HEK293 (cell line): ENCODE data around the gene INO80B.
A peak's percentile ranks its signal among the peaks of the same experiment; 100 is the strongest.

Experiments used
- MZF1 ChIP-seq: fragments of 450-650 bp; formaldehyde crosslinking; IDR thresholded peaks from 2 replicates; pipeline ENCODE4 v1.5.1; 2017; ENCODE audit warnings: missing biosample characterization, missing genetic modification characterization, borderline replicate concordance
- ZBTB48 ChIP-seq: fragments of 450-650 bp; formaldehyde crosslinking; IDR thresholded peaks from 2 replicates; pipeline ENCODE4 v1.5.1; 2016; ENCODE audit warnings: missing biosample characterization, missing genetic modification characterization
- ZNF133 ChIP-seq: fragments of 450-650 bp; formaldehyde crosslinking; IDR thresholded peaks from 2 replicates; pipeline ENCODE4 v1.5.1; 2016; ENCODE audit warnings: missing biosample characterization, missing genetic modification characterization
- ZNF138 ChIP-seq: fragments of 450-650 bp; formaldehyde crosslinking; IDR thresholded peaks from 2 replicates; pipeline ENCODE4 v1.5.1; 2016; ENCODE audit warnings: missing biosample characterization, missing genetic modification characterization, borderline replicate concordance
- ZNF174 ChIP-seq: fragments of 450-650 bp; formaldehyde crosslinking; IDR thresholded peaks from 2 replicates; pipeline ENCODE4 v1.5.0; 2017; ENCODE audit warnings: missing biosample characterization, mild to moderate bottlenecking, missing genetic modification characterization
- ZNF202 ChIP-seq: fragments of 450-650 bp; formaldehyde crosslinking; IDR thresholded peaks from 2 replicates; pipeline ENCODE4 v1.5.1; 2016; ENCODE audit warnings: missing biosample characterization, missing genetic modification characterization, borderline replicate concordance
- ZNF24 ChIP-seq: fragments of 450-650 bp; formaldehyde crosslinking; IDR thresholded peaks from 2 replicates; pipeline ENCODE4 v1.5.1; 2016; ENCODE audit warnings: missing biosample characterization, missing genetic modification characterization
- ZNF302 ChIP-seq: fragments of 450-650 bp; formaldehyde crosslinking; IDR thresholded peaks from 2 replicates; pipeline ENCODE4 v1.5.1; 2016; ENCODE audit warnings: missing biosample characterization, missing genetic modification characterization, low read depth
- ZNF558 ChIP-seq: fragments of 450-650 bp; formaldehyde crosslinking; IDR thresholded peaks from 2 replicates; pipeline ENCODE4 v1.5.1; 2016; ENCODE audit warnings: missing biosample characterization, missing genetic modification characterization
- ZNF707 ChIP-seq: fragments of 450-650 bp; formaldehyde crosslinking; IDR thresholded peaks from 2 replicates; pipeline ENCODE4 v1.5.1; 2016; ENCODE audit warnings: missing biosample characterization, missing genetic modification characterization
- ZNF76 ChIP-seq: fragments of 450-650 bp; formaldehyde crosslinking; IDR thresholded peaks from 2 replicates; pipeline ENCODE4; 2016; ENCODE audit warnings: low read depth, missing biosample characterization, missing genetic modification characterization, borderline replicate concordance
- ZNF843 ChIP-seq: fragments of 450-650 bp; formaldehyde crosslinking; IDR thresholded peaks from 2 replicates; pipeline ENCODE4 v1.5.1; 2016; ENCODE audit warnings: missing biosample characterization, missing genetic modification characterization
- TF ChIP-seq, protein P1 (sequence below): fragments of 450-650 bp; formaldehyde crosslinking; IDR thresholded peaks from 2 replicates; pipeline ENCODE4 v1.5.1; 2016; ENCODE audit warnings: missing biosample characterization, missing genetic modification characterization
- TF ChIP-seq, protein P2 (sequence below): fragments of 450-650 bp; formaldehyde crosslinking; IDR thresholded peaks from 2 replicates; pipeline ENCODE4 v1.5.1; 2016; ENCODE audit warnings: missing biosample characterization, missing genetic modification characterization
- TF ChIP-seq, protein P3 (sequence below): fragments of 450-650 bp; formaldehyde crosslinking; conservative IDR thresholded peaks from 2 replicates; pipeline ENCODE4 v1.5.1; 2016; ENCODE audit warnings: low read depth, missing biosample characterization, missing genetic modification characterization
- TF ChIP-seq, protein P4 (sequence below): fragments of 450-650 bp; formaldehyde crosslinking; IDR thresholded peaks from 2 replicates; pipeline ENCODE4 v1.5.1; 2017; ENCODE audit warnings: missing biosample characterization, missing genetic modification characterization

INO80B gene

DNA sequence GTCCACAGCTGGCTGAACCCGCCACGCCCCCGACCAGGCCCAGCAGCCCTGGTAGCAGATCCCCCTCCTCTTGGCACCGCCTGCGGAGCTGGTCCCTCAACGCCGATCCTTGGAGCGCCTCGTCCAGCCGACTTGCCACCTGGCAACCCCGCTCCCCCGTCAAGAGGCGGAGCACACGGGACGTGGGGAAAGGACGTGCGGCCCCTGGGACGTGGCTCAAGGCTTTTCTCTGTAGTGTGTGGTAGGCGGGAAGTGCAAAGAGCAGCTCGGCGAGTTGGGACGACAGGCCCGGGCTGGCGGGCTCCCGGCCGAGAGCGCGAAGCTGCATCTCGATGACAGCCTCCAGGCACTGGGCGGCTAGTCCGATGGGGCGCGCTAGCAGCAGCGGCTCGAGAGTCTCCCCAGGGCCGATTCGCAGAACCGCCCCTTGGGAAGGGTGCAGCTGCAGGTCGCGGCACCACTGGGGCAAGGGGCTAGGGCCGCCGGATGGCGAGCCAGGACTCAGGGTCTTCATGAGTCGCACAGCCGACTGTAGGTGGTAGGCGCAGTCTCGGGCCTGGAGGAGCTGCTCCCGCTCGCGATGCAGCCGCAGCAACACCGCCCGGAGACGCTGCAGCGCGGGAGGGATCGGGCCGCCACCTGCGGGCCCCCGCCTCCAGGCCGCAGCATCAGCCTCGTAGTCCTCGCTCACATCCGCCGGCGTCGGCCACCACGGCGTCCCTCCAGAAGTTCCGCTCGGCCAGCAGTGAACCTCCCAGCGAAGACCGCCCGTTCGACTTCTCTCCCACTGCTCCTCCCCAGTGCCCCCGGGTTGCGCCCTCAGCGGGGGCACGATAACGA, 27.3 kb downstream of the INO80B start (continued):
- no peak for TF ChIP-seq ZNF843 (tag by site-specific recombination)
- TF ChIP-seq ZNF558 (tag by site-specific recombination): no peak
- TF ChIP-seq ZNF133 (tag by site-specific recombination): no peak
- no peak for TF ChIP-seq ZNF24 (tag by site-specific recombination)
- TF ChIP-seq, protein P1, sequence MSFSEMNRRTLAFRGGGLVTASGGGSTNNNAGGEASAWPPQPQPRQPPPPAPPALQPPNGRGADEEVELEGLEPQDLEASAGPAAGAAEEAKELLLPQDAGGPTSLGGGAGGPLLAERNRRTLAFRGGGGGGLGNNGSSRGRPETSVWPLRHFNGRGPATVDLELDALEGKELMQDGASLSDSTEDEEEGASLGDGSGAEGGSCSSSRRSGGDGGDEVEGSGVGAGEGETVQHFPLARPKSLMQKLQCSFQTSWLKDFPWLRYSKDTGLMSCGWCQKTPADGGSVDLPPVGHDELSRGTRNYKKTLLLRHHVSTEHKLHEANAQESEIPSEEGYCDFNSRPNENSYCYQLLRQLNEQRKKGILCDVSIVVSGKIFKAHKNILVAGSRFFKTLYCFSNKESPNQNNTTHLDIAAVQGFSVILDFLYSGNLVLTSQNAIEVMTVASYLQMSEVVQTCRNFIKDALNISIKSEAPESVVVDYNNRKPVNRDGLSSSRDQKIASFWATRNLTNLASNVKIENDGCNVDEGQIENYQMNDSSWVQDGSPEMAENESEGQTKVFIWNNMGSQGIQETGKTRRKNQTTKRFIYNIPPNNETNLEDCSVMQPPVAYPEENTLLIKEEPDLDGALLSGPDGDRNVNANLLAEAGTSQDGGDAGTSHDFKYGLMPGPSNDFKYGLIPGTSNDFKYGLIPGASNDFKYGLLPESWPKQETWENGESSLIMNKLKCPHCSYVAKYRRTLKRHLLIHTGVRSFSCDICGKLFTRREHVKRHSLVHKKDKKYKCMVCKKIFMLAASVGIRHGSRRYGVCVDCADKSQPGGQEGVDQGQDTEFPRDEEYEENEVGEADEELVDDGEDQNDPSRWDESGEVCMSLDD (tag by site-specific recombination): no peak; the same call in 1 of the 2 replicates
- TF ChIP-seq, protein P2, sequence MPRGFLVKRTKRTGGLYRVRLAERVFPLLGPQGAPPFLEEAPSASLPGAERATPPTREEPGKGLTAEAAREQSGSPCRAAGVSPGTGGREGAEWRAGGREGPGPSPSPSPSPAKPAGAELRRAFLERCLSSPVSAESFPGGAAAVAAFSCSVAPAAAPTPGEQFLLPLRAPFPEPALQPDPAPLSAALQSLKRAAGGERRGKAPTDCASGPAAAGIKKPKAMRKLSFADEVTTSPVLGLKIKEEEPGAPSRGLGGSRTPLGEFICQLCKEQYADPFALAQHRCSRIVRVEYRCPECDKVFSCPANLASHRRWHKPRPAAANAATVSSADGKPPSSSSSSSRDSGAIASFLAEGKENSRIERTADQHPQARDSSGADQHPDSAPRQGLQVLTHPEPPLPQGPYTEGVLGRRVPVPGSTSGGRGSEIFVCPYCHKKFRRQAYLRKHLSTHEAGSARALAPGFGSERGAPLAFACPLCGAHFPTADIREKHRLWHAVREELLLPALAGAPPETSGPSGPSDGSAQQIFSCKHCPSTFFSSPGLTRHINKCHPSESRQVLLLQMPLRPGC: no peak
- no peak for TF ChIP-seq ZNF76 (tag by site-specific recombination)
- TF ChIP-seq ZNF302: no peak
- TF ChIP-seq MZF1 (tag by site-specific recombination): no peak
- no peak for TF ChIP-seq ZNF202 (tag by site-specific recombination)
- TF ChIP-seq, protein P3, sequence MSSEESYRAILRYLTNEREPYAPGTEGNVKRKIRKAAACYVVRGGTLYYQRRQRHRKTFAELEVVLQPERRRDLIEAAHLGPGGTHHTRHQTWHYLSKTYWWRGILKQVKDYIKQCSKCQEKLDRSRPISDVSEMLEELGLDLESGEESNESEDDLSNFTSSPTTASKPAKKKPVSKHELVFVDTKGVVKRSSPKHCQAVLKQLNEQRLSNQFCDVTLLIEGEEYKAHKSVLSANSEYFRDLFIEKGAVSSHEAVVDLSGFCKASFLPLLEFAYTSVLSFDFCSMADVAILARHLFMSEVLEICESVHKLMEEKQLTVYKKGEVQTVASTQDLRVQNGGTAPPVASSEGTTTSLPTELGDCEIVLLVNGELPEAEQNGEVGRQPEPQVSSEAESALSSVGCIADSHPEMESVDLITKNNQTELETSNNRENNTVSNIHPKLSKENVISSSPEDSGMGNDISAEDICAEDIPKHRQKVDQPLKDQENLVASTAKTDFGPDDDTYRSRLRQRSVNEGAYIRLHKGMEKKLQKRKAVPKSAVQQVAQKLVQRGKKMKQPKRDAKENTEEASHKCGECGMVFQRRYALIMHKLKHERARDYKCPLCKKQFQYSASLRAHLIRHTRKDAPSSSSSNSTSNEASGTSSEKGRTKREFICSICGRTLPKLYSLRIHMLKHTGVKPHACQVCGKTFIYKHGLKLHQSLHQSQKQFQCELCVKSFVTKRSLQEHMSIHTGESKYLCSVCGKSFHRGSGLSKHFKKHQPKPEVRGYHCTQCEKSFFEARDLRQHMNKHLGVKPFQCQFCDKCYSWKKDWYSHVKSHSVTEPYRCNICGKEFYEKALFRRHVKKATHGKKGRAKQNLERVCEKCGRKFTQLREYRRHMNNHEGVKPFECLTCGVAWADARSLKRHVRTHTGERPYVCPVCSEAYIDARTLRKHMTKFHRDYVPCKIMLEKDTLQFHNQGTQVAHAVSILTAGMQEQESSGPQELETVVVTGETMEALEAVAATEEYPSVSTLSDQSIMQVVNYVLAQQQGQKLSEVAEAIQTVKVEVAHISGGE: no peak
- peak; percentile 25; the same call in 1 of the 2 replicates for TF ChIP-seq ZBTB48
- TF ChIP-seq ZNF138 (tag by site-specific recombination): no peak
- TF ChIP-seq ZNF174: no peak
- no peak for TF ChIP-seq ZNF707 (tag by site-specific recombination)
- TF ChIP-seq, protein P4, sequence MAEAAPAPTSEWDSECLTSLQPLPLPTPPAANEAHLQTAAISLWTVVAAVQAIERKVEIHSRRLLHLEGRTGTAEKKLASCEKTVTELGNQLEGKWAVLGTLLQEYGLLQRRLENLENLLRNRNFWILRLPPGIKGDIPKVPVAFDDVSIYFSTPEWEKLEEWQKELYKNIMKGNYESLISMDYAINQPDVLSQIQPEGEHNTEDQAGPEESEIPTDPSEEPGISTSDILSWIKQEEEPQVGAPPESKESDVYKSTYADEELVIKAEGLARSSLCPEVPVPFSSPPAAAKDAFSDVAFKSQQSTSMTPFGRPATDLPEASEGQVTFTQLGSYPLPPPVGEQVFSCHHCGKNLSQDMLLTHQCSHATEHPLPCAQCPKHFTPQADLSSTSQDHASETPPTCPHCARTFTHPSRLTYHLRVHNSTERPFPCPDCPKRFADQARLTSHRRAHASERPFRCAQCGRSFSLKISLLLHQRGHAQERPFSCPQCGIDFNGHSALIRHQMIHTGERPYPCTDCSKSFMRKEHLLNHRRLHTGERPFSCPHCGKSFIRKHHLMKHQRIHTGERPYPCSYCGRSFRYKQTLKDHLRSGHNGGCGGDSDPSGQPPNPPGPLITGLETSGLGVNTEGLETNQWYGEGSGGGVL (tag by site-specific recombination): no peak
